ENCODE measurements around the gene FAM53B. TPM values are rescaled to one million over a fixed set of nuclear protein-coding genes. Genes with fewer than 3 reads are reported as not detected.

The FAM53B gene
- total RNA-seq, 1 donor from 2014 or later, result 53.4 TPM

DNA sequence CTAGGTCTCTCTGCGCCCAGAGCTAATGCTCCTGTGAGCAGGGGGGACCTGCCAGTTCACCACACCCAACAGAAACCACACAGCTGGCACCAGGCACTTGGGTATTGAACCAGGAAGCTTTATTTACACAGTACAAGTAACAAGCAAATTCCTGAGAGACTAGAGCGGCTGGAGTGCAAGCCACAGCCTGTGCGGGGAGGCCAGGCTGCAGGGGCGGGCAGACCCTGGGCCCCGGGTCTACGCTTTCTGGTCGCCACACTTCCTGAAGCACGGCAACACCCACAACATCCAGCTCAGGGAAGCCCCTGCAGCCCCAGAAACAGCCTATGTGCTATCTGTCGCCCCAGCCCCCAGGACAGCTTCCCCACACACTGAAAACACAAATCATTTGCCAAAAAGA, 125.0 kb downstream of the FAM53B start:
- intact Hi-C loops (cut with micrococcal nuclease), result no loop called here
- H3K4me3 ChIP-seq, result no peak overlapping the region
- peaks cover 17% of the 10 kb centered on the region for H3K36me3 ChIP-seq
- no peak for DNase-seq
- H3K9me3 ChIP-seq (replicated peaks), result no peaks in the 10 kb centered on the region
- H3K27me3 ChIP-seq (ENCODE audit: low read depth), result no peaks in the 10 kb centered on the region
- H3K27ac ChIP-seq (replicated peaks), result no peak overlapping the region
- TF ChIP-seq, protein P1, sequence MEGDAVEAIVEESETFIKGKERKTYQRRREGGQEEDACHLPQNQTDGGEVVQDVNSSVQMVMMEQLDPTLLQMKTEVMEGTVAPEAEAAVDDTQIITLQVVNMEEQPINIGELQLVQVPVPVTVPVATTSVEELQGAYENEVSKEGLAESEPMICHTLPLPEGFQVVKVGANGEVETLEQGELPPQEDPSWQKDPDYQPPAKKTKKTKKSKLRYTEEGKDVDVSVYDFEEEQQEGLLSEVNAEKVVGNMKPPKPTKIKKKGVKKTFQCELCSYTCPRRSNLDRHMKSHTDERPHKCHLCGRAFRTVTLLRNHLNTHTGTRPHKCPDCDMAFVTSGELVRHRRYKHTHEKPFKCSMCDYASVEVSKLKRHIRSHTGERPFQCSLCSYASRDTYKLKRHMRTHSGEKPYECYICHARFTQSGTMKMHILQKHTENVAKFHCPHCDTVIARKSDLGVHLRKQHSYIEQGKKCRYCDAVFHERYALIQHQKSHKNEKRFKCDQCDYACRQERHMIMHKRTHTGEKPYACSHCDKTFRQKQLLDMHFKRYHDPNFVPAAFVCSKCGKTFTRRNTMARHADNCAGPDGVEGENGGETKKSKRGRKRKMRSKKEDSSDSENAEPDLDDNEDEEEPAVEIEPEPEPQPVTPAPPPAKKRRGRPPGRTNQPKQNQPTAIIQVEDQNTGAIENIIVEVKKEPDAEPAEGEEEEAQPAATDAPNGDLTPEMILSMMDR (IDR thresholded peaks at IDR 0.05; ENCODE audit: borderline replicate concordance), result no peak
- peaks cover 71% of the 10 kb centered on the region for H3K4me1 ChIP-seq

DNA sequence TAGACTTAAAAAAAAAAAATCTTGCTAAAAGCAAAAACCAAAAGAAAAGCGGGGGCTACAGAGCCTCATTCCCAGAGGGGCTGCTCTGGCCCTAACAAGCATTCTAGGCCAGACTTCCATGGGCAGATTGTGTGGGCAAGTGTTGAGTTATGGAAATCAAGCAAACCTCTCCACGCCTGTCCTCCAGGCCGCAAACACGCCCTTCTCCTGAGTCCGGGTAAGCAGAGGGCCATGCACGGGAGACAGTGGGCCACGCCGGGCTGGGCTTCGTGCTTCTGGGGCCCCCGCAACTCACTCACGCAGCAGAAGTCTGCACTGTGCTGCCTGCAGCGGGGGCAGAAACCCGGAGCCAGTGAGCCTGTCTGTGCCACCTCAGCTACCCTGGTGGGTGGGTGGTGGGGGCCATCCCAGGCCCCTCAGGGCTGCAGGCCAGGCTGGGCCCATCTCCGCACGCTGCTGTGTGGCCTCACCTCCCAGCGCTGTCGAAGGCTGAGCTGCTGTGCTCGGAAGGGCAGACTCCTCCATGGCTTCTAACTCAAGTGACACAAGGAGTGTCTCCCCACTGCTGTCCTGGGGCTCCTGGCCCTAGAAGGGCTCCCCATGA, 125.6 kb downstream of the FAM53B start:
- Histone ChIP-seq H3K9me3 (replicated peaks) (no peaks in the 10 kb centered on the region), H3K27me3 (ENCODE audit: low read depth) (no peaks in the 10 kb centered on the region), H3K4me1 (peaks cover 71% of the 10 kb centered on the region), H3K4me3 (no peak overlapping the region), H3K27ac (replicated peaks) (no peak overlapping the region), H3K36me3 (peaks cover 17% of the 10 kb centered on the region)
- no peak for DNase-seq
- intact Hi-C loops (cut with micrococcal nuclease), result no loop called here
- TF ChIP-seq, protein P1 (IDR thresholded peaks at IDR 0.05; ENCODE audit: borderline replicate concordance), result no peak

DNA sequence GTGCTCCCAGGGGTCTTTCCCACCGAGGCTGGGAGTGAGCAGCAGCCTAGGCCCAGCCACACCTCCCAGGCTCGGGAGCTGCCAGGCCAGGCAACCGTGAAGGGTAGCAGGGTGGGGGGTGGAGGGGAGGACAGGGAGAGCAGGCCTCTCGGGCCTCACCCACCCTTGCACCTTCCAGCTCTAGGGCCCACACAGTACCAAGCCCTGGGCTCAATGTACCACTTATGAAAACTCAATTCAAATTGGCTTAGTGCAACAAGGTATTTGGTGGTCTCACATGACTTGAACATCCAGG, 127.4 kb downstream of the FAM53B start:
- no peak for DNase-seq
- Histone ChIP-seq H3K4me1 (peaks cover 67% of the 10 kb centered on the region), H3K36me3 (peaks cover 9% of the 10 kb centered on the region), H3K27me3 (ENCODE audit: low read depth) (no peaks in the 10 kb centered on the region), H3K4me3 (no peak overlapping the region), H3K9me3 (replicated peaks) (no peaks in the 10 kb centered on the region), H3K27ac (replicated peaks) (no peak overlapping the region)
- TF ChIP-seq, protein P1 (IDR thresholded peaks at IDR 0.05; ENCODE audit: borderline replicate concordance), result no peak
- intact Hi-C loops (cut with micrococcal nuclease), result no loop called here

DNA sequence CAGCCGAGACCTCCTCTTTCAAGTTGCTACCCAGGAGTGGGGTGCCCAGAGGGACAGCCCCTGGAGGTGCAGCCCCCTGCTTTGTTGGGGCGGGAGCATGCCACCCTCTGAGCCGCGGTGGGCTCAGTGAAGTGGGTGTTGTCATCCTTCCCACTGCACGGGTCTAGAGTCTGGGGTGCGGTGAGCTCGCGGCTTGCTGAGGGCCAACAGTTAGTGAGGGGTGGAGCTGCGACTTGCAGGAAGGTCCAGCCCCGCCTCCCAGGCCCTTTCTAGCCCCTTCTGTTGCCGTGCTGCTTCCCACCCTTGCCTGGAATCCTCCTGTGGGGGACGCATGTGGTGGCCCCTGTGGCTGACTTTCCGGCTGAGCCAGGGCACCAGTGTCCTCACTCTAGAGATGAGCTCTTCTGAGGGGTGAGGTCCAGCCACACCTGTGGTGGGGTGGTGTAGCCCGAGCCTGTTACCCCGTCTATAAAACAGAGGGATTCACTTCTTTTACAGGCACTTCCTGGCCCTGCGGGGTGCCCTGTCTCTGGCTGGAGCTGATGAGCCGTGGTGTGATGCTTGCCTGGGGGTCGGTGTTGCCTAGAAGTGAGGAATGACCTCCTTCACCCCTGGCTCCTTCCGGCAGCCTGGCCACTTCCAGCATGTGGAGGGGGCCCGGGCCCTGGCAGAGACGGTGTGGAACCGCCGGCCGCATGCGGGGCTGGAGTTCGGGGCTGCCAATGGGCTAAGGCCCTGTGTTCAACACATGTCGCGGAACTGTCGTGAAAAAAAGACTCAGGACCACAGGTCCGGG, 127.9 kb downstream of the FAM53B start:
- Histone ChIP-seq H3K4me3 (no peak overlapping the region), H3K27me3 (ENCODE audit: low read depth) (no peaks in the 10 kb centered on the region), H3K36me3 (peaks cover 9% of the 10 kb centered on the region), H3K4me1 (peaks cover 61% of the 10 kb centered on the region), H3K27ac (replicated peaks) (no peak overlapping the region), H3K9me3 (replicated peaks) (no peaks in the 10 kb centered on the region)
- DNase-seq, result no peak
- intact Hi-C loops (cut with micrococcal nuclease), result no loop called here
- TF ChIP-seq, protein P1 (IDR thresholded peaks at IDR 0.05; ENCODE audit: borderline replicate concordance), result no peak

DNA sequence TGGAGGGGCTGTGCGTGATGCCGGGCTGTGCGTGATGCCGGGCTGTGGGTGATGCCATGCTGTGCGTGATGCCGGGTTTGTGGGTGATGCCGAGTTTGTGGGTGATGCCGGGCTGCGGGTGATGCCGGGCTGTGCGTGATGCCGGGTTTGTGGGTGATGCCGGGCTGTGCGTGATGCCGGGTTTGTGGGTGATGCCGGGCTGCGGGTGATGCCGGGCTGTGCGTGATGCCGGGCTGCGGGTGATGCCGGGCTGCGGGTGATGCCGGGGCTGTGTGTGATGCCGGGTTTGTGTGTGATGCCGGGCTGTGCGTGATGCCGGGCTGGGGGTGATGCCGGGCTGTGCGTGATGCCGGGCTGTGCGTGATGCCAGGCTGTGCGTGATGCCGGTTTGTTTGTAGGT, 128.9 kb downstream of the FAM53B start:
- TF ChIP-seq, protein P1 (IDR thresholded peaks at IDR 0.05; ENCODE audit: borderline replicate concordance), result no peak
- peaks cover 9% of the 10 kb centered on the region for H3K36me3 ChIP-seq

More for the DNA sequence above, 128.9 kb downstream of the FAM53B start:
- no peak for DNase-seq
- intact Hi-C loops (cut with micrococcal nuclease), result no loop called here
- Histone ChIP-seq H3K27ac (replicated peaks) (no peak overlapping the region), H3K4me3 (no peak overlapping the region), H3K9me3 (replicated peaks) (no peaks in the 10 kb centered on the region), H3K27me3 (ENCODE audit: low read depth) (no peaks in the 10 kb centered on the region), H3K4me1 (peaks cover 52% of the 10 kb centered on the region)
